Left ventricle myocardium inferior (tissue), 1 donor: ENCODE measurements around the gene AUTS2. TPM values are rescaled to one million over a fixed set of nuclear protein-coding genes. Genes with fewer than 3 reads are reported as not detected.

Experiments
- DNase-seq: peaks from one replicate; pipeline ENCODE4 v3.0.0-alpha.2; 2020
- H3K27ac ChIP-seq: fragments of 200-600 bp; replicated peaks from 2 replicates; pipeline ENCODE4 v1.8.0; 2021
- H3K27me3 ChIP-seq: fragments of 200-600 bp; 2 replicates; pipeline ENCODE4 v1.8.0; 2021; ENCODE audit warnings: low read depth
- H3K36me3 ChIP-seq: fragments of 200-600 bp; 2 replicates; pipeline ENCODE4 v1.8.0; 2021
- H3K4me1 ChIP-seq: fragments of 200-600 bp; 2 replicates; pipeline ENCODE4 v1.8.0; 2021
- H3K4me3 ChIP-seq: fragments of 200-600 bp; 2 replicates; pipeline ENCODE4 v1.8.0; 2021; ENCODE audit warnings: mild to moderate bottlenecking, moderate library complexity
- H3K9me3 ChIP-seq: fragments of 200-600 bp; replicated peaks from 2 replicates; pipeline ENCODE4 v1.8.0; 2021
- CTCF ChIP-seq: fragments of 200-600 bp; IDR thresholded peaks from 2 replicates; pipeline ENCODE4 v1.8.0; 2021; ENCODE audit warnings: antibody characterized with exemption, mild to moderate bottlenecking, borderline replicate concordance
- intact Hi-C: fragments of 100-400 bp; cut with micrococcal nuclease; formaldehyde crosslinking; loops from one replicate; pipeline ENCODE4 v1.11.0; 2022
- total RNA-seq: library from RNA; stranded (reverse); fragmentation: NEBNext Ultra II Directional; extraction: Animal tissue kit (Norgen Biotek cat#: 25700); gene quantifications from one replicate; pipeline ENCODE4 v1.2.1, GENCODE V29; 2021
- donor health status: DM: no; HTN: yes; CAD: no; lungs with severe emphysema.

AUTS2 gene
- total RNA-seq, 1 donor from 2014 or later: 10.5 TPM

GRCh38 chr7:69567800-69568199 lies 30.5 kb upstream of the AUTS2 start:
- Histone ChIP-seq H3K27ac (no peak overlapping the region), H3K9me3 (no peaks in the 10 kb centered on the region), H3K36me3 (no peaks in the 10 kb centered on the region), H3K4me3 (no peak overlapping the region), H3K4me1 (peaks cover 11% of the 10 kb centered on the region), H3K27me3 (peaks cover 48% of the 10 kb centered on the region)
- DNase-seq: no peak
- intact Hi-C loops: no loop called here
- TF ChIP-seq CTCF: no peak

- Histone ChIP-seq H3K9me3 (no peaks in the 10 kb centered on the region), H3K4me1 (peaks cover 11% of the 10 kb centered on the region), H3K4me3 (no peak overlapping the region), H3K27ac (no peak overlapping the region), H3K36me3 (no peaks in the 10 kb centered on the region), H3K27me3 (peaks cover 47% of the 10 kb centered on the region)
- no peak for TF ChIP-seq CTCF
- no peak for DNase-seq
- intact Hi-C loops: no loop called here
Measured at GRCh38 chr7:69568266-69568665, 30.0 kb upstream of the AUTS2 start.

GRCh38 chr7:69575651-69576050 lies 22.6 kb upstream of the AUTS2 start:
- no peak for TF ChIP-seq CTCF
- H3K27ac ChIP-seq: no peak overlapping the region
- H3K36me3 ChIP-seq: no peaks in the 10 kb centered on the region
- intact Hi-C loops: no loop called here
- H3K4me3 ChIP-seq: no peak overlapping the region
- no peak for DNase-seq
- H3K4me1 ChIP-seq: no peaks in the 10 kb centered on the region
- no peaks in the 10 kb centered on the region for H3K9me3 ChIP-seq
- peaks cover 6% of the 10 kb centered on the region for H3K27me3 ChIP-seq

GRCh38 chr7:69577221-69577620 lies 21.1 kb upstream of the AUTS2 start:
- DNase-seq: no peak
- intact Hi-C loops: no loop called here
- H3K36me3 ChIP-seq: no peaks in the 10 kb centered on the region
- peaks cover 6% of the 10 kb centered on the region for H3K27me3 ChIP-seq
- H3K4me1 ChIP-seq: no peaks in the 10 kb centered on the region
- H3K27ac ChIP-seq: no peak overlapping the region
- H3K4me3 ChIP-seq: no peak overlapping the region
- TF ChIP-seq CTCF: no peak
- no peaks in the 10 kb centered on the region for H3K9me3 ChIP-seq

- no peak for TF ChIP-seq CTCF
- H3K27ac ChIP-seq: no peak overlapping the region
- H3K4me1 ChIP-seq: no peaks in the 10 kb centered on the region
- H3K36me3 ChIP-seq: no peaks in the 10 kb centered on the region
- no peak for DNase-seq
- H3K9me3 ChIP-seq: no peaks in the 10 kb centered on the region
- no peak overlapping the region for H3K4me3 ChIP-seq
- intact Hi-C loops: no loop called here
- peaks cover 5% of the 10 kb centered on the region for H3K27me3 ChIP-seq
Measured at GRCh38 chr7:69585169-69585568, 13.1 kb upstream of the AUTS2 start.

- intact Hi-C loops: no loop called here
- no peak for DNase-seq
- Histone ChIP-seq H3K4me3 (no peak overlapping the region), H3K27me3 (peaks cover 5% of the 10 kb centered on the region), H3K9me3 (peaks cover 9% of the 10 kb centered on the region), H3K27ac (no peak overlapping the region), H3K36me3 (no peaks in the 10 kb centered on the region), H3K4me1 (no peaks in the 10 kb centered on the region)
- no peak for TF ChIP-seq CTCF
Measured at GRCh38 chr7:69586321-69586720, 12.0 kb upstream of the AUTS2 start.
